CD4-positive, alpha-beta T cell treated with Interleukin-4 for 4 hours (primary cell): ENCODE results near the gene CYBA.

Experiments used
- DNase-seq: peaks from one replicate; pipeline ENCODE4 v3.0.0-alpha.2; 2020

The CYBA gene

GRCh38 chr16:88627531-88628411 is 23.1 kb downstream of the CYBA start:
- no peak for DNase-seq

- no peak for DNase-seq
These were observed 24.2 kb downstream of the CYBA start for GRCh38 chr16:88626646-88627045.

GRCh38 chr16:88624977-88625576 is 25.8 kb downstream of the CYBA start:
- DNase-seq, result no peak

GRCh38 chr16:88624481-88624880 is 26.4 kb downstream of the CYBA start:
- no peak for DNase-seq

GRCh38 chr16:88623858-88624257 is 27.0 kb downstream of the CYBA start:
- no peak for DNase-seq

GRCh38 chr16:88622866-88623265 is 28.0 kb downstream of the CYBA start:
- DNase-seq, result no peak

GRCh38 chr16:88622125-88622524 is 28.7 kb downstream of the CYBA start:
- no peak for DNase-seq

- peak; percentile 86 for DNase-seq
These were observed 30.7 kb downstream of the CYBA start for GRCh38 chr16:88619859-88620815.

- DNase-seq, result no peak
These were observed 31.7 kb downstream of the CYBA start for GRCh38 chr16:88618956-88619667.

GRCh38 chr16:88618182-88618955 is 32.5 kb downstream of the CYBA start:
- no peak for DNase-seq

GRCh38 chr16:88617268-88618031 is 33.4 kb downstream of the CYBA start:
- no peak for DNase-seq

GRCh38 chr16:88616736-88617135 is 34.1 kb downstream of the CYBA start:
- DNase-seq, result no peak

- no peak for DNase-seq
These were observed 34.5 kb downstream of the CYBA start for GRCh38 chr16:88616320-88616719.

- no peak for DNase-seq
These were observed 35.9 kb downstream of the CYBA start for GRCh38 chr16:88614818-88615580.

GRCh38 chr16:88613911-88614817 is 36.7 kb downstream of the CYBA start:
- no peak for DNase-seq

GRCh38 chr16:88613293-88613692 is 37.6 kb downstream of the CYBA start:
- DNase-seq, result no peak

GRCh38 chr16:88610909-88611812 is 39.7 kb downstream of the CYBA start:
- DNase-seq, result no peak

- DNase-seq, result no peak
These were observed 40.8 kb downstream of the CYBA start for GRCh38 chr16:88610080-88610479.
